Mucosa of descending colon (tissue), 3 donors: Measurements from ENCODE around the gene THOP1. TPM values are rescaled to one million over a fixed set of nuclear protein-coding genes. Genes with fewer than 3 reads are reported as not detected.

Source experiments
- ATAC-seq: fragments of 200-7000 bp; cut with Tn5 transposase; one replicate; pipeline ENCODE4 v1.9.1; 2020; ENCODE audit warnings: mild to moderate bottlenecking, moderate library complexity
- DNase-seq, 3 donors: peaks; one replicate each; pipeline ENCODE4 v3.0.0-alpha.2; 2020
- H3K36me3 ChIP-seq: fragments of 200-600 bp; one replicate; pipeline ENCODE4 v1.8.0; 2021; ENCODE audit warnings: low read depth, mild to moderate bottlenecking
- H3K4me1 ChIP-seq: fragments of 200-600 bp; one replicate; pipeline ENCODE4 v1.8.0; 2021; ENCODE audit warnings: low read depth, mild to moderate bottlenecking
- H3K4me3 ChIP-seq: fragments of 200-600 bp; one replicate; pipeline ENCODE4 v1.8.0; 2021; ENCODE audit warnings: mild to moderate bottlenecking
- H3K9me3 ChIP-seq: fragments of 200-600 bp; one replicate; pipeline ENCODE4 v1.8.0; 2021; ENCODE audit warnings: mild to moderate bottlenecking
- CTCF ChIP-seq: fragments of 200-600 bp; IDR thresholded peaks from one replicate; pipeline ENCODE4 v1.8.0; 2022; ENCODE audit warnings: antibody characterized with exemption, mild to moderate bottlenecking
- intact Hi-C, 2 donors: fragments of 100-400 bp; cut with DNase I in 1 of 2; cut with micrococcal nuclease in 1 of 2; formaldehyde crosslinking; loops; one replicate each; pipeline versions ENCODE4 v1.11.0 to v1.11.1; 2022; cut with DNase I, micrococcal nuclease
- total RNA-seq, 3 donors: library from RNA; stranded (reverse); fragmentation: NEBNext Ultra II Directional in 2 of 3; extraction: Animal tissue kit (Norgen Biotek cat#: 25700) in 2 of 3; gene quantifications; one replicate each; pipeline versions ENCODE4 v1.2.1 to v1.2.4, GENCODE V29; 2021 to 2023
- donor health status: DM: no; HTN: no; CAD: no; lungs with moderate emphysema.
- donor health status: DM: no; HTN: no; CAD: no.
- donor health status: DM: no; HTN: yes; CAD: no.

The THOP1 gene
- total RNA-seq, 3 donors from 2014 or later, result 38.5 to 53.1 (median 46.6) TPM

GRCh38 chr19:2808129-2808941, 23.0 kb downstream of the THOP1 start:
- no peak overlapping the region for H3K4me3 ChIP-seq
- no peaks in the 10 kb centered on the region for H3K9me3 ChIP-seq
- H3K36me3 ChIP-seq, result no peaks in the 10 kb centered on the region
- intact Hi-C loops, result no loop called here
- H3K4me1 ChIP-seq, result peaks cover 17% of the 10 kb centered on the region
- ATAC-seq, result no peak
- no peak for DNase-seq
- no peak for TF ChIP-seq CTCF

DNA sequence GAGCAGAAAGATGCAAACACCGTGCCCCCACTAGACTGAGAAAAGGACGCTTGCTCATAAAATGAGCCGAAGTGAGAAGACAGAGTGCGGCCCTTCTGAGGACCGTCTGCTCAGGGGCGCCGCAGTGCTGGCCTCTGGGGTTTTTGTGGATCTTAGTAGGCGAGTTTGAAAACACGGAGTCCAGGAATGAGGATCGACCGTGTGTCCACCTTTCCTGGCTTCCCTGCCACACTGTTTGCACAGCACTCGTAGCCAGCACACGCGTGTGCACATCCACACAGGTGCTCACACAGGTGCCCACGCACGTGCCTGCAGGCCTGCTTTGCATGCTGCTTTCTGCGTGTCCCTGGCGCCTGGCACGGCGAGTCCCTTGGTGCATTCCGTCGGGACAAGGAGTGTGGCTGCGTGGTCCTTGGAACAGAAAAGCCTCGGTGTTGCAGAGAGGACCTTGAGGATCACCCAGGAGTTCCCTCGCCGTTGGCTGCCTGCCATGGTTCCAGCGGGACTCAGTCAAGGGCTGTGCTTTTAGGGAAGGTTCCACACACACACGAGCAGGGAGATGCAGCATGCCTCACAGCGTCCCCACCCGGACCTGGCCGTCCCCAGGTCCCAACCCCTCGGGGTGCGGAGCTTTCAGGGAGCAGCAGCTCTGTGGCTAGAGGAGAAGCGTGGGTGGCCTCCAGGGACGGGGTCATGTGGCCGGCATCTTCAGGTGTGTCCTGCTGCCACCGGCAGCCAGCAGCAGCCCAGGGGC, 24.3 kb downstream of the THOP1 start:
- H3K9me3 ChIP-seq, result no peaks in the 10 kb centered on the region
- no peaks in the 10 kb centered on the region for H3K36me3 ChIP-seq
- no peak overlapping the region for H3K4me3 ChIP-seq
- ATAC-seq (no peak), DNase-seq (no peak)
- intact Hi-C loops, result no loop called here
- TF ChIP-seq CTCF, result no peak
- H3K4me1 ChIP-seq, result peaks cover 17% of the 10 kb centered on the region

GRCh38 chr19:2810141-2811091, 25.1 kb downstream of the THOP1 start:
- H3K4me1 ChIP-seq, result peaks cover 17% of the 10 kb centered on the region
- H3K9me3 ChIP-seq, result no peaks in the 10 kb centered on the region
- no peak overlapping the region for H3K4me3 ChIP-seq
- no peak for ATAC-seq
- no peak for TF ChIP-seq CTCF
- DNase-seq, result no peak
- intact Hi-C loops, result no loop called here
- H3K36me3 ChIP-seq, result no peaks in the 10 kb centered on the region

- Histone ChIP-seq H3K4me1 (peaks cover 17% of the 10 kb centered on the region), H3K36me3 (no peaks in the 10 kb centered on the region), H3K4me3 (no peak overlapping the region), H3K9me3 (no peaks in the 10 kb centered on the region)
- intact Hi-C loops, result no loop called here
- TF ChIP-seq CTCF, result no peak
- DNase-seq, result peak in 2 of 3 donors; percentile 69 to 70
- ATAC-seq, result peak; percentile 75
These were observed 26.0 kb downstream of the THOP1 start for GRCh38 chr19:2811221-2811722.
